Neural progenitor cell (in vitro differentiated cells): ENCODE data around the gene FLNA. TPM values are rescaled to one million over a fixed set of nuclear protein-coding genes. Genes with fewer than 3 reads are reported as not detected.
"Not testable (repeated sequence)": the region's sequence is repeated elsewhere in the genome, so short reads cannot be mapped to it uniquely, and the experiment has no call there.

ENCODE experiments used
- DNase-seq: peaks from one replicate; pipeline ENCODE4 v3.0.0-alpha.2; 2016; ENCODE audit warnings: low spot score
- H2AFZ ChIP-seq: fragments of 200-600 bp; sonication (generic); replicated peaks from 2 replicates; pipeline ENCODE4 v1.6.1; 2016; ENCODE audit warnings: antibody characterized with exemption
- H3F3A ChIP-seq: fragments of 200-600 bp; sonication (generic); 2 replicates; pipeline ENCODE4 v1.6.1; 2016; ENCODE audit warnings: antibody characterized with exemption, low read depth
- H3K27ac ChIP-seq: fragments of 200-600 bp; sonication (generic); 2 replicates; pipeline ENCODE4 v1.5.1; 2016; ENCODE audit warnings: mild to moderate bottlenecking
- H3K27me3 ChIP-seq: fragments of 200-600 bp; sonication (generic); 2 replicates; pipeline ENCODE4 v1.6.1; 2016; ENCODE audit warnings: mild to moderate bottlenecking, moderate library complexity
- H3K36me3 ChIP-seq: fragments of 200-600 bp; sonication (generic); 2 replicates; pipeline ENCODE4 v1.5.1; 2016
- H3K4me1 ChIP-seq: fragments of 200-600 bp; sonication (generic); 2 replicates; pipeline ENCODE4 v1.6.1; 2016; ENCODE audit warnings: mixed run types
- H3K4me2 ChIP-seq: fragments of 200-600 bp; sonication (generic); 2 replicates; pipeline ENCODE4 v1.6.1; 2016
- H3K4me3 ChIP-seq: fragments of 200-600 bp; sonication (generic); 2 replicates; pipeline ENCODE4 v1.5.1; 2016
- H3K79me2 ChIP-seq: fragments of 200-600 bp; sonication (generic); 2 replicates; pipeline ENCODE4 v1.6.1; 2016; ENCODE audit warnings: low read depth
- H3K9ac ChIP-seq: fragments of 200-600 bp; sonication (generic); 2 replicates; pipeline ENCODE4 v1.6.1; 2016
- H3K9me3 ChIP-seq: fragments of 200-600 bp; sonication (generic); 2 replicates; pipeline ENCODE4 v1.5.1; 2016; ENCODE audit warnings: low read depth
- H4K20me1 ChIP-seq: fragments of 200-600 bp; sonication (generic); 2 replicates; pipeline ENCODE4 v1.6.1; 2016; ENCODE audit warnings: low read depth
- H3K27ac Mint-ChIP-seq: 3 replicates; pipeline ENCODE4 v1.8.0; 2021; ENCODE audit warnings: mixed read lengths
- H3K27me3 Mint-ChIP-seq: 2 replicates; pipeline ENCODE4 v1.8.0; 2022; ENCODE audit warnings: low read depth, mild to moderate bottlenecking, inconsistent platforms, moderate library complexity, mixed read lengths; ENCODE audit not compliant: insufficient read depth
- H3K36me3 Mint-ChIP-seq: 3 replicates; pipeline ENCODE4 v1.8.0; 2021; ENCODE audit warnings: mixed read lengths
- H3K4me1 Mint-ChIP-seq: 3 replicates; pipeline ENCODE4 v1.8.0; 2021; ENCODE audit warnings: mixed read lengths
- H3K4me3 Mint-ChIP-seq: 3 replicates; pipeline ENCODE4 v1.8.0; 2021; ENCODE audit warnings: mild to moderate bottlenecking, moderate library complexity, mixed read lengths
- H3K9me3 Mint-ChIP-seq: 3 replicates; pipeline ENCODE4 v1.8.0; 2020; ENCODE audit warnings: mixed read lengths
- EZH2 ChIP-seq: fragments of 200-600 bp; sonication (generic); IDR thresholded peaks from 2 replicates; pipeline ENCODE4 v1.6.1; 2017; ENCODE audit warnings: antibody characterized with exemption, mild to moderate bottlenecking, moderate library complexity
- EZH2phosphoT487 ChIP-seq: fragments of 200-600 bp; sonication (generic); IDR thresholded peaks from 2 replicates; pipeline ENCODE4 v1.6.1; 2017; ENCODE audit warnings: antibody characterized with exemption
- small RNA-seq: library from RNA; depleted of rRNA; stranded (forward); fragments of <200 nt; gene quantifications from one replicate; pipeline ENCODE3, GENCODE V24; 2015
- total RNA-seq: library from RNA; depleted of rRNA; stranded (reverse); fragments of >200 nt; gene quantifications from 2 replicates; pipeline ENCODE4 v1.2.3, GENCODE V29; 2015; ENCODE audit warnings: low replicate concordance
- TF ChIP-seq, protein P1 (sequence below): fragments of 200-600 bp; sonication (generic); IDR thresholded peaks from 2 replicates; pipeline ENCODE4 v1.5.1; 2017; ENCODE audit warnings: antibody characterized with exemption, mild to moderate bottlenecking

The FLNA gene
- total RNA-seq, 1 donor from 2014 or later = 189 TPM

DNA sequence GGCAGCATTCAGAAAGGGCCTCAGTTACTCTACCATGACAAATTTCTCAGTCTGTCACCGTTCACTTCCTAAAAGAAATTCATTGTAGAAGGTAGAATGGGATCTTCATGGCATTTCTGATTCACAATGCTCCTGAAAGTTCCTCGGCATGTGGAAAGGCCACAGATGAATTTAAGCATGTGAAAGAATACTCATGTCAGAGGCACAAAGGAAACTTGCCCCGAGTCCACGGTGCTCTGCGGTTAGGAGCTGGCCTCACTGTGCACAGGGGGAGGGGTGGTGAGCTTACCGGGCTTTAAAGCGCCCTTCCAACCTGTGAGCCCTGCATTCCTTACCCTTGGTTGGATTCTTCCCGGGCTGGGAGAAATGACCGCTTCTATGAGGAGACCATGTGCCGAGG is 69.6 kb downstream of the FLNA start:
- H3K4me3 Mint-ChIP-seq = peak overlapping the region; percentile 14
- Histone ChIP-seq H3K79me2 (no peaks in the 10 kb centered on the region), H3K27ac (no peak overlapping the region), H3K9ac (no peak overlapping the region), H3K4me2 (no peak overlapping the region), H3K4me3 (no peak overlapping the region), H3K36me3 (no peaks in the 10 kb centered on the region), H4K20me1 (no peaks in the 10 kb centered on the region), H3K27me3 (no peaks in the 10 kb centered on the region), H3K9me3 (peaks cover 7% of the 10 kb centered on the region), H2AFZ (no peak overlapping the region), H3K4me1 (peaks cover 18% of the 10 kb centered on the region), H3F3A (no peaks in the 10 kb centered on the region)
- DNase-seq = peak; percentile 28
- H3K36me3 Mint-ChIP-seq = no peaks in the 10 kb centered on the region
- TF ChIP-seq EZH2phosphoT487 (no peak), EZH2 (no peak)
- TF ChIP-seq, protein P1, sequence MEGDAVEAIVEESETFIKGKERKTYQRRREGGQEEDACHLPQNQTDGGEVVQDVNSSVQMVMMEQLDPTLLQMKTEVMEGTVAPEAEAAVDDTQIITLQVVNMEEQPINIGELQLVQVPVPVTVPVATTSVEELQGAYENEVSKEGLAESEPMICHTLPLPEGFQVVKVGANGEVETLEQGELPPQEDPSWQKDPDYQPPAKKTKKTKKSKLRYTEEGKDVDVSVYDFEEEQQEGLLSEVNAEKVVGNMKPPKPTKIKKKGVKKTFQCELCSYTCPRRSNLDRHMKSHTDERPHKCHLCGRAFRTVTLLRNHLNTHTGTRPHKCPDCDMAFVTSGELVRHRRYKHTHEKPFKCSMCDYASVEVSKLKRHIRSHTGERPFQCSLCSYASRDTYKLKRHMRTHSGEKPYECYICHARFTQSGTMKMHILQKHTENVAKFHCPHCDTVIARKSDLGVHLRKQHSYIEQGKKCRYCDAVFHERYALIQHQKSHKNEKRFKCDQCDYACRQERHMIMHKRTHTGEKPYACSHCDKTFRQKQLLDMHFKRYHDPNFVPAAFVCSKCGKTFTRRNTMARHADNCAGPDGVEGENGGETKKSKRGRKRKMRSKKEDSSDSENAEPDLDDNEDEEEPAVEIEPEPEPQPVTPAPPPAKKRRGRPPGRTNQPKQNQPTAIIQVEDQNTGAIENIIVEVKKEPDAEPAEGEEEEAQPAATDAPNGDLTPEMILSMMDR = no peak
- H3K4me1 Mint-ChIP-seq = peaks cover 27% of the 10 kb centered on the region
- peak overlapping the region; percentile 82 for H3K27ac Mint-ChIP-seq
- H3K27me3 Mint-ChIP-seq = peaks cover 9% of the 10 kb centered on the region
- peaks cover 25% of the 10 kb centered on the region for H3K9me3 Mint-ChIP-seq

- H3K9me3 ChIP-seq = peaks cover 7% of the 10 kb centered on the region
- H3K4me3 Mint-ChIP-seq = no peak overlapping the region
- peaks cover 18% of the 10 kb centered on the region for H3K4me1 ChIP-seq
- no peaks in the 10 kb centered on the region for H3K79me2 ChIP-seq
- H3K27ac ChIP-seq = no peak overlapping the region
- no peak overlapping the region for H2AFZ ChIP-seq
- no peak overlapping the region for H3K9ac ChIP-seq
- H4K20me1 ChIP-seq = no peaks in the 10 kb centered on the region
- H3K4me1 Mint-ChIP-seq = peaks cover 27% of the 10 kb centered on the region
- no peak overlapping the region for H3K4me2 ChIP-seq
- no peaks in the 10 kb centered on the region for H3F3A ChIP-seq
- no peak overlapping the region for H3K4me3 ChIP-seq
- H3K36me3 ChIP-seq = no peaks in the 10 kb centered on the region
- H3K27me3 ChIP-seq = no peaks in the 10 kb centered on the region
- peaks cover 28% of the 10 kb centered on the region for H3K9me3 Mint-ChIP-seq
- no peak for DNase-seq
- TF ChIP-seq, protein P1 = no peak
- H3K36me3 Mint-ChIP-seq = no peaks in the 10 kb centered on the region
- peaks cover 9% of the 10 kb centered on the region for H3K27me3 Mint-ChIP-seq
- H3K27ac Mint-ChIP-seq = peak overlapping the region; percentile 21
Observed at GRCh38 chrX:154303476-154303875, 71.0 kb downstream of the FLNA start.

GRCh38 chrX:154302998-154303397 is 71.4 kb downstream of the FLNA start:
- not testable (repeated sequence) for H3K27ac ChIP-seq, H3K27me3 Mint-ChIP-seq, H2AFZ ChIP-seq, H4K20me1 ChIP-seq, H3F3A ChIP-seq, H3K9ac ChIP-seq, H3K9me3 ChIP-seq, H3K27me3 ChIP-seq, H3K27ac Mint-ChIP-seq, H3K4me2 ChIP-seq, H3K36me3 ChIP-seq, H3K4me3 Mint-ChIP-seq, H3K4me3 ChIP-seq, H3K79me2 ChIP-seq, H3K36me3 Mint-ChIP-seq, DNase-seq
- peaks cover 18% of the 10 kb centered on the region for H3K4me1 ChIP-seq
- H3K9me3 Mint-ChIP-seq = peaks cover 29% of the 10 kb centered on the region
- H3K4me1 Mint-ChIP-seq = peaks cover 27% of the 10 kb centered on the region

DNA sequence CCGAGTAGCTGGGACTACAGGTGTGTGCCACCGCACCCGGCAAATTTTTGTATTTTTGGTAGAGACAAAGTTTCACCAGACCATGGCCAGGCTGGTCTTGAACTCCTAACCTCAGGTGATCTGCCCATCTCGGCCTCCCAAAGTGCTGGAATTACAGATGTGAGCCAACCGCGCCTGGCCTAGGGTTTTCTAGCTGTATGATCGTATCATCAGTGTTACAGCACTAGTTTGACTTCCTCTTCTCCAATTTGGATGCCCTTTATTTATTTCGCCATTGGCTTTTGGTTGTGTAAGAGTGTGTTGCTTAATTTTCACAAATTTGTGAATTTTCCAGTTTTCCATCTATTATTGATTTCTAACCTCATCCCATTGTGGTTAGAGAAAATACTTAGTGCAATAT is 73.6 kb downstream of the FLNA start:
- Histone ChIP-seq H3K4me2 (no peak overlapping the region), H3K27me3 (no peaks in the 10 kb centered on the region), H3K79me2 (no peaks in the 10 kb centered on the region), H3K9ac (no peak overlapping the region), H3F3A (no peaks in the 10 kb centered on the region), H2AFZ (no peak overlapping the region), H4K20me1 (no peaks in the 10 kb centered on the region), H3K9me3 (peaks cover 7% of the 10 kb centered on the region), H3K27ac (no peak overlapping the region), H3K4me3 (no peak overlapping the region), H3K36me3 (no peaks in the 10 kb centered on the region), H3K4me1 (peaks cover 18% of the 10 kb centered on the region)
- Mint-ChIP-seq H3K36me3 (no peaks in the 10 kb centered on the region), H3K4me3 (no peak overlapping the region), H3K27me3 (peaks cover 14% of the 10 kb centered on the region), H3K4me1 (peaks cover 27% of the 10 kb centered on the region), H3K9me3 (peaks cover 36% of the 10 kb centered on the region), H3K27ac (no peak overlapping the region)
- TF ChIP-seq, protein P1 = no peak
- TF ChIP-seq EZH2phosphoT487 (no peak), EZH2 (no peak)
- DNase-seq = no peak

Small RNAs within 50 kb of the gene (small RNA-seq; reads per million reads assigned to genes)
- gene SNORA70 = not detected

Other genes starting within 250 kb of the FLNA start
- gene OPN1LW, start 230.4 kb downstream of the FLNA start, total RNA-seq = not detected in 2 replicates
- not detected in 2 replicates for gene OPN1MW, start 192.0 kb downstream of the FLNA start, total RNA-seq
- not detected in 2 replicates for gene OPN1MW2, start 154.9 kb downstream of the FLNA start, total RNA-seq
- not detected in 2 replicates for gene OPN1MW3, start 117.1 kb downstream of the FLNA start, total RNA-seq
- gene TEX28, start 79.5 kb downstream of the FLNA start, total RNA-seq = not detected in 2 replicates
- gene TKTL1, start 78.8 kb downstream of the FLNA start, total RNA-seq = 0.22 TPM in 1 of 2 replicates, not detected in the other
- gene EMD, start 4.7 kb upstream of the FLNA start, total RNA-seq = 18.3 and 62.0 TPM in 2 replicates
- 4,507 and 7,403 TPM in 2 replicates for gene RPL10, start 23.7 kb upstream of the FLNA start, total RNA-seq
- gene DNASE1L1, start 34.6 kb upstream of the FLNA start, total RNA-seq = 14.2 and 27.2 TPM in 2 replicates
- gene TAFAZZIN, start 36.9 kb upstream of the FLNA start, total RNA-seq = 19.8 and 46.5 TPM in 2 replicates
- gene ATP6AP1, start 54.0 kb upstream of the FLNA start, total RNA-seq = 22.6 and 47.4 TPM in 2 replicates
- gene GDI1, start 62.5 kb upstream of the FLNA start, total RNA-seq = 119 and 244 TPM in 2 replicates
- gene FAM50A, start 69.5 kb upstream of the FLNA start, total RNA-seq = 30.4 and 36.3 TPM in 2 replicates
- 4.3 and 9.6 TPM in 2 replicates for gene PLXNA3, start 83.6 kb upstream of the FLNA start, total RNA-seq
- gene LAGE3, start 104.6 kb upstream of the FLNA start, total RNA-seq = 7.6 and 33.3 TPM in 2 replicates
- gene UBL4A, start 112.0 kb upstream of the FLNA start, total RNA-seq = 12.1 and 31.1 TPM in 2 replicates
- 3.5 and 5.7 TPM in 2 replicates for gene SLC10A3, start 116.0 kb upstream of the FLNA start, total RNA-seq
- gene FAM3A, start 141.6 kb upstream of the FLNA start, total RNA-seq = 4.5 and 16.8 TPM in 2 replicates
- gene G6PD, start 172.2 kb upstream of the FLNA start, total RNA-seq = 21.6 and 44.6 TPM in 2 replicates
- gene IKBKG, start 173.0 kb upstream of the FLNA start, total RNA-seq = 11.7 and 13.2 TPM in 2 replicates
- not detected in 2 replicates for gene CTAG1A, start 210.5 kb upstream of the FLNA start, total RNA-seq
- gene CTAG1B, start 244.6 kb upstream of the FLNA start, total RNA-seq = not detected in 2 replicates